Activated T-helper 2 cell treated with anti-CD3 and anti-CD28 coated beads, Interferon-gamma antibody, Interleukin-2, Interleukin-4, amounts not matched to agents 10 μg/mL and 5 μg/mL and 100 μg/mL, durations not matched to agents 14 hours and 24 hours and 36 hours (primary cell): ENCODE results near the gene RUNX2. TPM values are rescaled to one million over a fixed set of nuclear protein-coding genes. Genes with fewer than 3 reads are reported as not detected.

Source experiments
- DNase-seq: peaks from one replicate; pipeline ENCODE4 v3.0.0; 2021; ENCODE audit warnings: low spot score
- H3K27ac Mint-ChIP-seq: one replicate; pipeline ENCODE4 v1.8.0; 2021; ENCODE audit warnings: mixed read lengths
- H3K27me3 Mint-ChIP-seq: one replicate; pipeline ENCODE4 v1.8.0; 2021; ENCODE audit warnings: low read depth, mixed read lengths
- H3K36me3 Mint-ChIP-seq: one replicate; pipeline ENCODE4 v1.8.0; 2021; ENCODE audit warnings: low read depth, mixed read lengths
- H3K4me1 Mint-ChIP-seq: one replicate; pipeline ENCODE4 v1.8.0; 2021; ENCODE audit warnings: low read depth, mixed read lengths
- H3K4me3 Mint-ChIP-seq: one replicate; pipeline ENCODE4 v1.8.0; 2021; ENCODE audit warnings: low read depth, mild to moderate bottlenecking, moderate library complexity, mixed read lengths
- H3K9me3 Mint-ChIP-seq: one replicate; pipeline ENCODE4 v1.8.0; 2021; ENCODE audit warnings: mixed read lengths
- intact Hi-C: fragments of 100-400 bp; cut with micrococcal nuclease; formaldehyde crosslinking; loops from one replicate; pipeline ENCODE4 v1.15.1; 2023
- total RNA-seq: library from RNA; stranded (reverse); gene quantifications from 2 replicates; pipeline ENCODE4 v1.2.3, GENCODE V29; 2022

RUNX2 gene
- total RNA-seq, 1 donor from 2014 or later = 60.8 TPM

- Mint-ChIP-seq H3K36me3 (peaks cover 13% of the 10 kb centered on the region), H3K9me3 (peaks cover under 1% of the 10 kb centered on the region), H3K27me3 (no peaks in the 10 kb centered on the region), H3K4me1 (peaks cover 87% of the 10 kb centered on the region), H3K27ac (peak overlapping the region; percentile 89), H3K4me3 (no peak overlapping the region)
- intact Hi-C loops = loop anchor here (1.0 to 5.0 kb wide), 2 partner anchors 168 to 420 kb away; no protein-coding TSS in a partner anchor
- DNase-seq = no peak
Observed at GRCh38 chr6:45591890-45592289, 263.8 kb downstream of the RUNX2 start.

DNA sequence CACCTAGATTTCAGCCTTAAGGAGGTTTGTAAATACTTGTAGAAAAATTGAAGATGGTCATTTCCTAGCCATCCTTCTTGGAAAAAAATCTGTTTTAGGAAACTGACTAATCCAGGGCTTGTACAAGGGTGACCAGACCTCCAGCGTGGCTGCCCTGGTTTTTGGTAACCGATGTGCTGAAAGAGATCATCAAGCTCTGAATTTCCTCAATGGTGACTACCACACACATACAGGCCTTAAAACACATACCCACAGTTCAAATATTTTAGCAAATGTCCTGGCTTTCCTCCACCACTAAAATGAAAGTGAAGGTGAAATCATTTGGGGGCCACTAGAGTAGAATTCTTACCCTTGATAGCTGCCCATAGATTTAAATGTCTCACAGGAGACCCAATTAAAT, 264.9 kb downstream of the RUNX2 start:
- Mint-ChIP-seq H3K4me1 (peaks cover 81% of the 10 kb centered on the region), H3K27ac (peak overlapping the region; percentile 64), H3K9me3 (peaks cover 7% of the 10 kb centered on the region), H3K36me3 (peaks cover 24% of the 10 kb centered on the region), H3K27me3 (no peaks in the 10 kb centered on the region), H3K4me3 (no peak overlapping the region)
- intact Hi-C loops = loop anchor here (1.0 to 5.0 kb wide), 2 partner anchors 169 to 419 kb away; no protein-coding TSS in a partner anchor
- no peak for DNase-seq

GRCh38 chr6:45595010-45595851, 267.1 kb downstream of the RUNX2 start:
- DNase-seq = no peak
- peaks cover 24% of the 10 kb centered on the region for H3K9me3 Mint-ChIP-seq
- H3K36me3 Mint-ChIP-seq = peaks cover 42% of the 10 kb centered on the region
- peak overlapping the region; percentile 60 for H3K4me3 Mint-ChIP-seq
- intact Hi-C loops = loop anchor here (2.0 kb wide), 2 partner anchors 30 to 328 kb away; no protein-coding TSS in a partner anchor
- no peaks in the 10 kb centered on the region for H3K27me3 Mint-ChIP-seq
- peak overlapping the region; percentile 88 for H3K27ac Mint-ChIP-seq
- peaks cover 65% of the 10 kb centered on the region for H3K4me1 Mint-ChIP-seq

- H3K36me3 Mint-ChIP-seq = peaks cover 48% of the 10 kb centered on the region
- no peaks in the 10 kb centered on the region for H3K27me3 Mint-ChIP-seq
- intact Hi-C loops = no loop called here
- H3K27ac Mint-ChIP-seq = peak overlapping the region; percentile 43
- H3K4me1 Mint-ChIP-seq = peaks cover 44% of the 10 kb centered on the region
- peaks cover 42% of the 10 kb centered on the region for H3K9me3 Mint-ChIP-seq
- H3K4me3 Mint-ChIP-seq = no peak overlapping the region
- no peak for DNase-seq
Observed at GRCh38 chr6:45597424-45597823, 269.3 kb downstream of the RUNX2 start.

GRCh38 chr6:45599053-45599452, 270.9 kb downstream of the RUNX2 start:
- DNase-seq = no peak
- Mint-ChIP-seq H3K27ac (no peak overlapping the region), H3K36me3 (peaks cover 53% of the 10 kb centered on the region), H3K4me1 (peaks cover 34% of the 10 kb centered on the region), H3K4me3 (no peak overlapping the region), H3K27me3 (no peaks in the 10 kb centered on the region), H3K9me3 (peaks cover 58% of the 10 kb centered on the region)
- intact Hi-C loops = no loop called here

- peaks cover 41% of the 10 kb centered on the region for H3K36me3 Mint-ChIP-seq
- peaks cover 34% of the 10 kb centered on the region for H3K9me3 Mint-ChIP-seq
- no peak for DNase-seq
- H3K4me1 Mint-ChIP-seq = peaks cover 45% of the 10 kb centered on the region
- H3K27ac Mint-ChIP-seq = peak overlapping the region; percentile 44
- H3K4me3 Mint-ChIP-seq = no peak overlapping the region
- no peaks in the 10 kb centered on the region for H3K27me3 Mint-ChIP-seq
- intact Hi-C loops = loop anchor here (5.0 kb wide), 4 partner anchors 106 to 316 kb away; no protein-coding TSS in a partner anchor
Observed at GRCh38 chr6:45605971-45606370, 277.8 kb downstream of the RUNX2 start.

GRCh38 chr6:45606831-45607400, 278.8 kb downstream of the RUNX2 start:
- Mint-ChIP-seq H3K4me1 (peaks cover 47% of the 10 kb centered on the region), H3K9me3 (peaks cover 28% of the 10 kb centered on the region)

GRCh38 chr6:45607798-45608197, 279.7 kb downstream of the RUNX2 start:
- H3K4me3 Mint-ChIP-seq = no peak overlapping the region
- H3K9me3 Mint-ChIP-seq = peaks cover 21% of the 10 kb centered on the region
- no peaks in the 10 kb centered on the region for H3K27me3 Mint-ChIP-seq
- peaks cover 49% of the 10 kb centered on the region for H3K4me1 Mint-ChIP-seq
- peak overlapping the region; percentile 78 for H3K27ac Mint-ChIP-seq
- intact Hi-C loops = loop anchor here (1.0 to 5.0 kb wide), 6 partner anchors 13 to 315 kb away; no protein-coding TSS in a partner anchor
- H3K36me3 Mint-ChIP-seq = peaks cover 34% of the 10 kb centered on the region
- no peak for DNase-seq

More at GRCh38 chr6:45606831-45607400, 278.8 kb downstream of the RUNX2 start:
- intact Hi-C loops = loop anchor here (5.0 kb wide), 4 partner anchors 105 to 315 kb away; no protein-coding TSS in a partner anchor
- H3K36me3 Mint-ChIP-seq = peaks cover 40% of the 10 kb centered on the region
- peak overlapping the region; percentile 53 for H3K27ac Mint-ChIP-seq
- H3K27me3 Mint-ChIP-seq = no peaks in the 10 kb centered on the region
- no peak for DNase-seq
- H3K4me3 Mint-ChIP-seq = no peak overlapping the region

GRCh38 chr6:45608252-45608913, 280.3 kb downstream of the RUNX2 start:
- Mint-ChIP-seq H3K27ac (peak overlapping the region; percentile 78), H3K4me1 (peaks cover 48% of the 10 kb centered on the region), H3K4me3 (no peak overlapping the region), H3K36me3 (peaks cover 32% of the 10 kb centered on the region), H3K9me3 (peaks cover 15% of the 10 kb centered on the region), H3K27me3 (no peaks in the 10 kb centered on the region)
- intact Hi-C loops = loop anchor here (1.0 to 5.0 kb wide), 6 partner anchors 14 to 314 kb away; no protein-coding TSS in a partner anchor
- no peak for DNase-seq

DNA sequence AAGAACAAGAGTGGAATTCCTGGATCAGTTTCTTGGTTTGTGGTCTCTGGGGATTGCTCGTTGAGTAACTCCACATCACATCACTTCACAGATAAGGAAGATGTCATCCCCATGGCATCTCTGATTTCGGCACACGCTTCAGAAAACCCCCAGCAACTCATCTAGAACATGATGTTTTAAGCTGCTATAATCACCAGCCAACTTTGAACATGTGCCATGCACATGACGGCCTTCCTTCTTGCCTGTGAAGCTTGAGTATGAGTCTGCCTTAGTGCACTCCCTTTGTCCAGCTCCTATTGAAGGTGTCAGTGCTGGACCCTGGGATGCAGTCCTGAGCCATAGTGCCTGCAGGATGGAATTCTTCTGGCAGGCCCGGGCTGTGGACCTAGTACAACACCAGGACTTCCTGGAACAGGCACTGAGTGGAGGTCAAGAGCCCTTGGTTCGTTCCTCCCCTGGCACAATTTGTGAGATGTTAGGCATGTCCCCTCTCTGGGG, 281.1 kb downstream of the RUNX2 start:
- H3K36me3 Mint-ChIP-seq = peaks cover 26% of the 10 kb centered on the region
- peak overlapping the region; percentile 78 for H3K27ac Mint-ChIP-seq
- H3K9me3 Mint-ChIP-seq = peaks cover 7% of the 10 kb centered on the region
- peaks cover 46% of the 10 kb centered on the region for H3K4me1 Mint-ChIP-seq
- intact Hi-C loops = loop anchor here (2.0 to 5.0 kb wide), 5 partner anchors 16 to 313 kb away; no protein-coding TSS in a partner anchor
- no peaks in the 10 kb centered on the region for H3K27me3 Mint-ChIP-seq
- DNase-seq = no peak
- no peak overlapping the region for H3K4me3 Mint-ChIP-seq

DNA sequence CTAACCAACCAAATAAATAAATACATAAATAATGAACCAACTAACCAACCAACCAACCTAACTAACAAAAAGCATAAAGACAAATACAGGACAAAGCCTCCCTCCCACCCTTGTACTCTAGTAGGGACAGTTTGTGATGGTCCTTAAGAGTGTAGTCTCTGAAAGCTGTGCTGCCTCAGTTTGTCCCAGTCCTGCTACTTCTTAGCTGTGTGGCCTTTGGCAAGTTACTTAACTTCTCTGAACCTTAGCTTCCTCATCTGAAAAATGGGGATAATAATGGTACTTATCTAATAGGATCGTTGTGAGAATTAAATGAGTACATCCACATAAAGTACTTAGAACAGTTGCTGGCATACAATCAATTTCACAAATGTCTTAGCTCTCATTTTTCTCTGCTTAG, 282.2 kb downstream of the RUNX2 start:
- DNase-seq = no peak
- Mint-ChIP-seq H3K27ac (no peak overlapping the region), H3K9me3 (no peaks in the 10 kb centered on the region), H3K4me1 (peaks cover 48% of the 10 kb centered on the region), H3K27me3 (no peaks in the 10 kb centered on the region), H3K4me3 (no peak overlapping the region), H3K36me3 (peaks cover 18% of the 10 kb centered on the region)
- intact Hi-C loops = no loop called here

GRCh38 chr6:45610832-45611231, 282.7 kb downstream of the RUNX2 start:
- no peaks in the 10 kb centered on the region for H3K9me3 Mint-ChIP-seq
- no peak overlapping the region for H3K27ac Mint-ChIP-seq
- no peak overlapping the region for H3K4me3 Mint-ChIP-seq
- DNase-seq = no peak
- peaks cover 17% of the 10 kb centered on the region for H3K36me3 Mint-ChIP-seq
- no peaks in the 10 kb centered on the region for H3K27me3 Mint-ChIP-seq
- peaks cover 50% of the 10 kb centered on the region for H3K4me1 Mint-ChIP-seq
- intact Hi-C loops = no loop called here
